HEK293T (cell line): ENCODE measurements around the gene NFIA.

Source experiments
- CTCF ChIA-PET: fragments of 350-600 bp; formaldehyde crosslinking; extraction: SDS; loops from one replicate; lab custom pipeline; 2021; ENCODE audit warnings: antibody characterized with exemption, inconsistent platforms; lab: Yijun Ruan, JAX
- POLR2A ChIA-PET: fragments of 350-600 bp; formaldehyde crosslinking; extraction: SDS; loops from one replicate; lab custom pipeline; 2020; ENCODE audit warnings: antibody characterized with exemption, inconsistent platforms; lab: Yijun Ruan, JAX
- DNase-seq: peaks from one replicate; pipeline ENCODE4 v3.0.0; 2012; ENCODE audit warnings: mixed read lengths; ENCODE audit errors: extremely low spot score
- ARNT ChIP-seq: fragments of 450-650 bp; IDR thresholded peaks from 2 replicates; pipeline ENCODE4 v1.6.1; 2017; ENCODE audit warnings: mild to moderate bottlenecking
- BHLHE40 ChIP-seq: fragments of 450-650 bp; IDR thresholded peaks from 2 replicates; pipeline ENCODE4 v1.6.1; 2016; ENCODE audit warnings: mild to moderate bottlenecking, moderate library complexity, borderline replicate concordance
- CTBP1 ChIP-seq: fragments of 450-650 bp; IDR thresholded peaks from 2 replicates; pipeline ENCODE4 v1.6.1; 2016; ENCODE audit warnings: borderline replicate concordance
- ELF4 ChIP-seq: fragments of 450-650 bp; IDR thresholded peaks from 2 replicates; pipeline ENCODE4 v1.6.1; 2017; ENCODE audit warnings: antibody characterized with exemption
- FOXA1 ChIP-seq: fragments of 450-650 bp; IDR thresholded peaks from 2 replicates; pipeline ENCODE4 v1.6.1; 2016; ENCODE audit warnings: mild to moderate bottlenecking
- FOXK2 ChIP-seq: fragments of 450-650 bp; IDR thresholded peaks from 2 replicates; pipeline ENCODE4 v1.6.1; 2016; ENCODE audit warnings: mild to moderate bottlenecking
- FOXM1 ChIP-seq: fragments of 450-650 bp; IDR thresholded peaks from 2 replicates; pipeline ENCODE4 v1.6.1; 2017; ENCODE audit warnings: mild to moderate bottlenecking, borderline replicate concordance
- HDGF ChIP-seq: fragments of 450-650 bp; IDR thresholded peaks from 2 replicates; pipeline ENCODE4 v1.6.1; 2017; ENCODE audit warnings: antibody characterized with exemption, borderline replicate concordance
- L3MBTL2 ChIP-seq: fragments of 450-650 bp; conservative IDR thresholded peaks from 2 replicates; pipeline ENCODE4 v1.6.1; 2016; ENCODE audit warnings: mild to moderate bottlenecking
- LEF1 ChIP-seq: fragments of 450-650 bp; IDR thresholded peaks from 2 replicates; pipeline ENCODE4 v1.6.1; 2017; ENCODE audit warnings: mild to moderate bottlenecking, borderline replicate concordance
- NFRKB ChIP-seq: fragments of 450-650 bp; IDR thresholded peaks from 2 replicates; pipeline ENCODE4 v1.6.1; 2016; ENCODE audit warnings: mild to moderate bottlenecking, moderate library complexity
- PKNOX1 ChIP-seq: fragments of 450-650 bp; IDR thresholded peaks from 2 replicates; pipeline ENCODE4 v1.6.1; 2016
- SP1 ChIP-seq: fragments of 450-650 bp; IDR thresholded peaks from 2 replicates; pipeline ENCODE4 v1.6.1; 2017
- SUZ12 ChIP-seq: fragments of 450-650 bp; IDR thresholded peaks from 2 replicates; pipeline ENCODE4 v1.6.1; 2016; ENCODE audit warnings: mild to moderate bottlenecking
- TARDBP ChIP-seq: fragments of 450-650 bp; IDR thresholded peaks from 2 replicates; pipeline ENCODE4 v1.6.1; 2016
- ZNF384 ChIP-seq: fragments of 450-650 bp; IDR thresholded peaks from 2 replicates; pipeline ENCODE4 v1.6.1; 2016

NFIA gene

GRCh38 chr1:61377242-61377958 lies 295.0 kb downstream of the NFIA start:
- TF ChIP-seq FOXK2 (no peak), PKNOX1 (no peak), FOXM1 (no peak), ZNF384 (no peak), ARNT (no peak)
- no peak for DNase-seq
- POLR2A ChIA-PET = no interaction called here
- CTCF ChIA-PET = interaction anchor here (0.6 kb wide), 1 partner anchor 490 kb away, joined by 3 read pairs; no protein-coding TSS in a partner anchor

GRCh38 chr1:61378494-61379180 lies 296.3 kb downstream of the NFIA start:
- no peak for TF ChIP-seq HDGF
- no peak for TF ChIP-seq TARDBP
- no peak for TF ChIP-seq LEF1
- ChIA-PET CTCF (no interaction called here), POLR2A (no interaction called here)
- DNase-seq = no peak

GRCh38 chr1:61379693-61380092 lies 297.3 kb downstream of the NFIA start:
- POLR2A ChIA-PET = no interaction called here

GRCh38 chr1:61380561-61380960 lies 298.2 kb downstream of the NFIA start:
- ChIA-PET POLR2A (no interaction called here), CTCF (interaction anchor here (0.6 kb wide), 1 partner anchor 303 kb away, joined by 6 read pairs; no protein-coding TSS in a partner anchor)
- DNase-seq = no peak
- TF ChIP-seq FOXA1 (no peak), NFRKB (no peak), CTBP1 (no peak), ARNT (no peak), SUZ12 (no peak), L3MBTL2 (no peak), FOXM1 (no peak), FOXK2 (no peak), TARDBP (no peak), SP1 (no peak), ELF4 (no peak), PKNOX1 (no peak), BHLHE40 (no peak), LEF1 (no peak), HDGF (no peak), ZNF384 (no peak)

More at GRCh38 chr1:61379693-61380092, 297.3 kb downstream of the NFIA start:
- CTCF ChIA-PET = interaction anchor here (0.6 kb wide), 1 partner anchor 302 kb away, joined by 6 read pairs; no protein-coding TSS in a partner anchor
- DNase-seq = no peak
- TF ChIP-seq TARDBP (no peak), FOXK2 (no peak), PKNOX1 (no peak), FOXA1 (no peak), ARNT (no peak), NFRKB (no peak), FOXM1 (no peak), SP1 (no peak)

- CTCF ChIA-PET = no interaction called here
- DNase-seq = no peak
- TF ChIP-seq L3MBTL2 = no peak
- TF ChIP-seq SUZ12 = no peak
- no peak for TF ChIP-seq FOXK2
- TF ChIP-seq ARNT = no peak
- TF ChIP-seq ELF4 = no peak
- no peak for TF ChIP-seq CTBP1
- no peak for TF ChIP-seq FOXM1
- TF ChIP-seq HDGF = no peak
- no peak for TF ChIP-seq ZNF384
- TF ChIP-seq FOXA1 = no peak
- no peak for TF ChIP-seq LEF1
- TF ChIP-seq NFRKB = no peak
- POLR2A ChIA-PET = no interaction called here
Measured at GRCh38 chr1:61386323-61386722, 304.0 kb downstream of the NFIA start.

- no peak for DNase-seq
- no peak for TF ChIP-seq L3MBTL2
- no peak for TF ChIP-seq SP1
- no peak for TF ChIP-seq ARNT
- TF ChIP-seq ZNF384 = no peak
- no peak for TF ChIP-seq CTBP1
- TF ChIP-seq ELF4 = no peak
- POLR2A ChIA-PET = no interaction called here
- CTCF ChIA-PET = no interaction called here
Measured at GRCh38 chr1:61386770-61387169, 304.4 kb downstream of the NFIA start.
